Activated naive CD8-positive, alpha-beta T cell treated with anti-CD3 and anti-CD28 coated beads, Interleukin-2, amount 50 U/mL, for 24 hours (primary cell): ENCODE data around the gene CREB3L2.
A peak's percentile ranks its signal among the peaks of the same experiment; 100 is the strongest.

Experiments
- ATAC-seq: fragments of 150-1000 bp; cut with Tn5 transposase; one replicate; pipeline ENCODE4 v1.10.0; 2021
- DNase-seq: peaks from one replicate; pipeline ENCODE4 v3.0.0; 2021
- H3K27ac Mint-ChIP-seq: one replicate; pipeline ENCODE4 v1.8.0; 2021; ENCODE audit warnings: mild to moderate bottlenecking, mixed read lengths
- H3K27me3 Mint-ChIP-seq: one replicate; pipeline ENCODE4 v1.8.0; 2021; ENCODE audit warnings: mixed read lengths
- H3K36me3 Mint-ChIP-seq: one replicate; pipeline ENCODE4 v1.8.0; 2021; ENCODE audit warnings: low read depth, mixed read lengths
- H3K4me1 Mint-ChIP-seq: one replicate; pipeline ENCODE4 v1.8.0; 2021; ENCODE audit warnings: mixed read lengths
- H3K4me3 Mint-ChIP-seq: one replicate; pipeline ENCODE4 v1.8.0; 2021; ENCODE audit warnings: mild to moderate bottlenecking, moderate library complexity, mixed read lengths
- H3K9me3 Mint-ChIP-seq: one replicate; pipeline ENCODE4 v1.8.0; 2021; ENCODE audit warnings: mixed read lengths

CREB3L2 gene

GRCh38 chr7:137895301-137896221, 106.3 kb downstream of the CREB3L2 start:
- ATAC-seq (peak; percentile 82), DNase-seq (peak; percentile 30)
- Mint-ChIP-seq H3K36me3 (peaks cover 35% of the 10 kb centered on the region), H3K4me1 (peaks cover 39% of the 10 kb centered on the region), H3K4me3 (peak overlapping the region; percentile 46), H3K27me3 (no peaks in the 10 kb centered on the region), H3K9me3 (no peaks in the 10 kb centered on the region), H3K27ac (peak overlapping the region; percentile 95)

GRCh38 chr7:137893143-137893742, 108.6 kb downstream of the CREB3L2 start:
- Mint-ChIP-seq H3K9me3 (no peaks in the 10 kb centered on the region), H3K27me3 (no peaks in the 10 kb centered on the region), H3K4me3 (no peak overlapping the region), H3K27ac (no peak overlapping the region), H3K36me3 (peaks cover 44% of the 10 kb centered on the region), H3K4me1 (peaks cover 36% of the 10 kb centered on the region)
- no peak for ATAC-seq
- no peak for DNase-seq

GRCh38 chr7:137891016-137891655, 110.8 kb downstream of the CREB3L2 start:
- H3K9me3 Mint-ChIP-seq: no peaks in the 10 kb centered on the region
- H3K4me3 Mint-ChIP-seq: no peak overlapping the region
- ATAC-seq: no peak
- H3K4me1 Mint-ChIP-seq: peaks cover 39% of the 10 kb centered on the region
- no peak for DNase-seq
- no peak overlapping the region for H3K27ac Mint-ChIP-seq
- H3K27me3 Mint-ChIP-seq: no peaks in the 10 kb centered on the region
- peaks cover 36% of the 10 kb centered on the region for H3K36me3 Mint-ChIP-seq

GRCh38 chr7:137890449-137890921, 111.4 kb downstream of the CREB3L2 start:
- H3K36me3 Mint-ChIP-seq: peaks cover 31% of the 10 kb centered on the region
- ATAC-seq: peak; percentile 12
- no peak for DNase-seq
- no peaks in the 10 kb centered on the region for H3K27me3 Mint-ChIP-seq
- peaks cover 33% of the 10 kb centered on the region for H3K4me1 Mint-ChIP-seq
- H3K4me3 Mint-ChIP-seq: no peak overlapping the region
- no peaks in the 10 kb centered on the region for H3K9me3 Mint-ChIP-seq
- H3K27ac Mint-ChIP-seq: no peak overlapping the region

GRCh38 chr7:137888241-137888640, 113.6 kb downstream of the CREB3L2 start:
- no peaks in the 10 kb centered on the region for H3K27me3 Mint-ChIP-seq
- DNase-seq (no peak), ATAC-seq (no peak)
- H3K36me3 Mint-ChIP-seq: peaks cover 32% of the 10 kb centered on the region
- no peaks in the 10 kb centered on the region for H3K9me3 Mint-ChIP-seq
- H3K4me1 Mint-ChIP-seq: peaks cover 22% of the 10 kb centered on the region
- no peak overlapping the region for H3K4me3 Mint-ChIP-seq
- H3K27ac Mint-ChIP-seq: peak overlapping the region; percentile 73

GRCh38 chr7:137886746-137887145, 115.1 kb downstream of the CREB3L2 start:
- no peak for ATAC-seq
- DNase-seq: no peak
- H3K27me3 Mint-ChIP-seq: no peaks in the 10 kb centered on the region
- no peak overlapping the region for H3K4me3 Mint-ChIP-seq
- peaks cover 42% of the 10 kb centered on the region for H3K36me3 Mint-ChIP-seq
- H3K27ac Mint-ChIP-seq: peak overlapping the region; percentile 39
- H3K4me1 Mint-ChIP-seq: peaks cover 31% of the 10 kb centered on the region
- no peaks in the 10 kb centered on the region for H3K9me3 Mint-ChIP-seq

- H3K36me3 Mint-ChIP-seq: peaks cover 45% of the 10 kb centered on the region
- H3K4me1 Mint-ChIP-seq: peaks cover 31% of the 10 kb centered on the region
- no peaks in the 10 kb centered on the region for H3K27me3 Mint-ChIP-seq
- no peak for ATAC-seq
- peak overlapping the region; percentile 39 for H3K27ac Mint-ChIP-seq
- no peak for DNase-seq
- no peak overlapping the region for H3K4me3 Mint-ChIP-seq
- no peaks in the 10 kb centered on the region for H3K9me3 Mint-ChIP-seq
These were observed 115.6 kb downstream of the CREB3L2 start for GRCh38 chr7:137886281-137886680.

GRCh38 chr7:137885678-137886077, 116.2 kb downstream of the CREB3L2 start:
- no peaks in the 10 kb centered on the region for H3K9me3 Mint-ChIP-seq
- DNase-seq: no peak
- peaks cover 41% of the 10 kb centered on the region for H3K36me3 Mint-ChIP-seq
- no peaks in the 10 kb centered on the region for H3K27me3 Mint-ChIP-seq
- H3K4me3 Mint-ChIP-seq: no peak overlapping the region
- ATAC-seq: no peak
- H3K4me1 Mint-ChIP-seq: peaks cover 31% of the 10 kb centered on the region
- no peak overlapping the region for H3K27ac Mint-ChIP-seq

GRCh38 chr7:137882806-137883205, 119.1 kb downstream of the CREB3L2 start:
- Mint-ChIP-seq H3K4me3 (no peak overlapping the region), H3K9me3 (no peaks in the 10 kb centered on the region), H3K4me1 (peaks cover 32% of the 10 kb centered on the region), H3K27me3 (no peaks in the 10 kb centered on the region), H3K36me3 (peaks cover 52% of the 10 kb centered on the region), H3K27ac (no peak overlapping the region)
- DNase-seq (no peak), ATAC-seq (no peak)

- Mint-ChIP-seq H3K27me3 (no peaks in the 10 kb centered on the region), H3K36me3 (peaks cover 56% of the 10 kb centered on the region), H3K27ac (peak overlapping the region; percentile 68), H3K4me3 (no peak overlapping the region), H3K9me3 (no peaks in the 10 kb centered on the region), H3K4me1 (peaks cover 31% of the 10 kb centered on the region)
- ATAC-seq (peak; percentile 96), DNase-seq (no peak)
These were observed 119.6 kb downstream of the CREB3L2 start for GRCh38 chr7:137882261-137882668.

- no peak for DNase-seq
- peaks cover 60% of the 10 kb centered on the region for H3K36me3 Mint-ChIP-seq
- no peaks in the 10 kb centered on the region for H3K9me3 Mint-ChIP-seq
- peaks cover 26% of the 10 kb centered on the region for H3K4me1 Mint-ChIP-seq
- peak; percentile 27 for ATAC-seq
- no peak overlapping the region for H3K4me3 Mint-ChIP-seq
- H3K27me3 Mint-ChIP-seq: no peaks in the 10 kb centered on the region
- H3K27ac Mint-ChIP-seq: peak overlapping the region; percentile 68
These were observed 120.2 kb downstream of the CREB3L2 start for GRCh38 chr7:137881607-137882260.

- H3K27ac Mint-ChIP-seq: peak overlapping the region; percentile 49
- H3K9me3 Mint-ChIP-seq: no peaks in the 10 kb centered on the region
- H3K36me3 Mint-ChIP-seq: peaks cover 64% of the 10 kb centered on the region
- no peak for ATAC-seq
- H3K27me3 Mint-ChIP-seq: no peaks in the 10 kb centered on the region
- no peak overlapping the region for H3K4me3 Mint-ChIP-seq
- H3K4me1 Mint-ChIP-seq: peaks cover 21% of the 10 kb centered on the region
- no peak for DNase-seq
These were observed 121.5 kb downstream of the CREB3L2 start for GRCh38 chr7:137880432-137880831.

GRCh38 chr7:137879357-137880158, 122.3 kb downstream of the CREB3L2 start:
- H3K4me1 Mint-ChIP-seq: peaks cover 23% of the 10 kb centered on the region
- H3K4me3 Mint-ChIP-seq: no peak overlapping the region
- peak; percentile 52 for ATAC-seq
- H3K27me3 Mint-ChIP-seq: no peaks in the 10 kb centered on the region
- no peaks in the 10 kb centered on the region for H3K9me3 Mint-ChIP-seq
- no peak for DNase-seq
- H3K27ac Mint-ChIP-seq: peak overlapping the region; percentile 77
- peaks cover 66% of the 10 kb centered on the region for H3K36me3 Mint-ChIP-seq
